ENCODE data around the gene LYPD5. TPM values are rescaled to one million over a fixed set of nuclear protein-coding genes. Genes with fewer than 3 reads are reported as not detected.
A peak's percentile ranks its signal among the peaks of the same experiment; 100 is the strongest.

The LYPD5 gene
- polyA plus RNA-seq, 3 donors = 0.19 to 0.39 (median 0.24) TPM

DNA sequence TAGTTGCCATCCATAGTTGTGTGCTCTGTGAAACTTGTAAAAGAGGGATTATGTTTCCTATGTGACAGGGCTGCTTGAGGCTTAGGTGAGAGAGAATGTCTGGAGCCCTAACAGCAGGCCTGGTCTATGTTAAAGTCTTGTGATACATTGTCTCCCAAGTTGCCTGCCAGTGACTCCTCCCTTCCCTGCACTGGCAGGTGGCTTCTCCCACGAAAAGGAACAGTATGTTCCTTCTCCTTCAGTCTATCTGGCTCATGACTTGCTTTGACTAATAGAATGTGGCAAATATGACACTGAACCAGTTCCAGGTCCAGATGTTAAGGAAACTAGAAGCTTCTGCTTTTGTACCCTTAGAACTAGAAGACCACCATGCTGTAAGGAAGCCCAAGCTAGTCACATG, 15.6 kb downstream of the LYPD5 start:
- WGBS (ENCODE audit: insufficient coverage) = no CpG with 5 or more reads among the region's 1 CpG
- no peak overlapping the region for H2AFZ ChIP-seq (ENCODE audit: insufficient read depth, low read depth, low read length, poor library complexity, severe bottlenecking)
- H3K79me2 ChIP-seq (ENCODE audit: insufficient read depth, low read length) = peaks cover 7% of the 10 kb centered on the region
- H3K9me3 ChIP-seq (replicated peaks in 1 of 2; ENCODE audit: control insufficient read depth in 1 of 2, insufficient read depth in 1 of 2, low read length in 2 of 2) = no peaks in the 10 kb centered on the region
- H4K20me1 ChIP-seq (ENCODE audit: insufficient read depth, low read length) = no peaks in the 10 kb centered on the region
- no peak overlapping the region for H3K4me2 ChIP-seq (replicated peaks; ENCODE audit: extremely low read depth, low read length, poor library complexity, severe bottlenecking)
- H3K27ac ChIP-seq (ENCODE audit: low read depth in 1 of 2, low read length in 2 of 2) = no peak overlapping the region
- H3K4me3 ChIP-seq (replicated peaks in 1 of 3; ENCODE audit: low read depth in 2 of 3, low read length in 3 of 3) = no peak overlapping the region
- no peak for DNase-seq
- peaks cover 16 to 29% of the 10 kb centered on the region in 2 donors for H3K4me1 ChIP-seq (ENCODE audit: control insufficient read depth in 1 of 2, insufficient read depth in 2 of 2, low read length in 2 of 2)
- intact Hi-C loops (cut with micrococcal nuclease) = loop anchor here in 1 of 2 donors (10.0 kb wide), 1 partner anchor 122 kb away; no protein-coding TSS in a partner anchor
- no peak overlapping the region for H3K4me3 Mint-ChIP-seq
- H3K27me3 ChIP-seq (ENCODE audit: control insufficient read depth in 2 of 2, insufficient read depth in 2 of 2, low read length in 2 of 2) = no peaks in the 10 kb centered on the region
- TF ChIP-seq, protein P1, sequence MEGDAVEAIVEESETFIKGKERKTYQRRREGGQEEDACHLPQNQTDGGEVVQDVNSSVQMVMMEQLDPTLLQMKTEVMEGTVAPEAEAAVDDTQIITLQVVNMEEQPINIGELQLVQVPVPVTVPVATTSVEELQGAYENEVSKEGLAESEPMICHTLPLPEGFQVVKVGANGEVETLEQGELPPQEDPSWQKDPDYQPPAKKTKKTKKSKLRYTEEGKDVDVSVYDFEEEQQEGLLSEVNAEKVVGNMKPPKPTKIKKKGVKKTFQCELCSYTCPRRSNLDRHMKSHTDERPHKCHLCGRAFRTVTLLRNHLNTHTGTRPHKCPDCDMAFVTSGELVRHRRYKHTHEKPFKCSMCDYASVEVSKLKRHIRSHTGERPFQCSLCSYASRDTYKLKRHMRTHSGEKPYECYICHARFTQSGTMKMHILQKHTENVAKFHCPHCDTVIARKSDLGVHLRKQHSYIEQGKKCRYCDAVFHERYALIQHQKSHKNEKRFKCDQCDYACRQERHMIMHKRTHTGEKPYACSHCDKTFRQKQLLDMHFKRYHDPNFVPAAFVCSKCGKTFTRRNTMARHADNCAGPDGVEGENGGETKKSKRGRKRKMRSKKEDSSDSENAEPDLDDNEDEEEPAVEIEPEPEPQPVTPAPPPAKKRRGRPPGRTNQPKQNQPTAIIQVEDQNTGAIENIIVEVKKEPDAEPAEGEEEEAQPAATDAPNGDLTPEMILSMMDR (IDR thresholded peaks at IDR 0.05) = no peak
- no peak overlapping the region for H3K9ac ChIP-seq (ENCODE audit: insufficient read depth, low read length, poor library complexity, severe bottlenecking)
- peak overlapping the region in 1 of 7 donors; percentile 35 for H3K27ac Mint-ChIP-seq
- H3K27me3 Mint-ChIP-seq (ENCODE audit: low read depth in 3 of 3) = peaks cover 0 to 9% (median 7%) of the 10 kb centered on the region in 3 donors
- no peaks in the 10 kb centered on the region for H3K36me3 ChIP-seq (replicated peaks in 1 of 2; ENCODE audit: control insufficient read depth in 1 of 2, insufficient read depth in 2 of 2, low read length in 2 of 2)
- peaks cover 0 to 2% (median 0%) of the 10 kb centered on the region in 7 donors for H3K9me3 Mint-ChIP-seq
- H3K36me3 Mint-ChIP-seq = no peaks in the 10 kb centered on the region
- H3K4me1 Mint-ChIP-seq = peaks cover 31% of the 10 kb centered on the region

DNA sequence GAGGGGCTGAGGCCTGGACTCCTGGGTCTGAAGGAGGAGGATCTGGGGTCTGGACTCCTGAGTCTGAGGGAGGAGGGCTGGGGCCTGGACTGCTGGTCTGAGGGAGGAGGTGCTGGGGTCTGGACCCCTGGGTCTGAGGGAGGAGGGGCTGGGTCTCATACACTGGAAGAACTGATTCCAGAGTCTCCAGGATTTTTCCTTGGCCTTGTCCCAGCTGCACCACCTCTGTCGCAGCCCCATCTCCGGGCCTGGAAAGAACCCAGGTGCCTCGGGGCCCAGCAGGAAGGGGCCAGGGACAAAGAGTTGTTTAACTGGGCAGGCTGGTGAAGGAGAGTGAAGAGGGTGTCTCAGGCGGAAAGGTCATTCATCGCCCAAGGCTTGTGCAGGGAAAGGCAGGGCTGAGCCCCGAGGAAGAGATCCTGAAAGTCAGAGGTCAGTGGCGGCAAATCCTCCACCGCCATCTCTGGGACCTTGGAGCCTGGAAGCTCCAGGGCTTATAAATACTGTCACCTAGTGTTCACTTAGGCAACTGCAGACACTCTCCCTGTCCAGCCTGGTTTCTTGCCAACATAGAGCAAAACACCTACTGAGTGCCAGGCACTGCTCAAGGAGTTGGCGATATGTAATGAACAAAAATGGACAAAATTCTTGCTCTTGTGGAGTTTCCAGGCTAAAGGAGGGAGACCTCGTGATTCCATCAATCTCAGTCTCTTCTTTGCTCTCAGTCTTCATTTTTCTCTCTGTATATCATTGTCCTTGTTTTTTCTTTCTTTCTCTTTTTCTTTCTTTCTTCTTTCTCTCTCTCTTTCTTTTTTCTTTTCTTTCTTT, 17.1 kb downstream of the LYPD5 start:
- peak overlapping the region; percentile 67 for H3K4me2 ChIP-seq (replicated peaks; ENCODE audit: extremely low read depth, low read length, poor library complexity, severe bottlenecking)
- no peaks in the 10 kb centered on the region for H4K20me1 ChIP-seq (ENCODE audit: insufficient read depth, low read length)
- no peaks in the 10 kb centered on the region for H3K36me3 Mint-ChIP-seq
- peak; percentile 71 to 89 (median 81) for DNase-seq
- intact Hi-C loops (cut with micrococcal nuclease) = loop anchor here (1.0 to 10.0 kb wide), 5 partner anchors 16 to 120 kb away; no protein-coding TSS in a partner anchor
- H3K27ac Mint-ChIP-seq = peak overlapping the region; percentile 26 to 95 (median 81)
- H3K9me3 Mint-ChIP-seq = peaks cover 0 to 1% (median 0%) of the 10 kb centered on the region in 7 donors
- H3K79me2 ChIP-seq (ENCODE audit: insufficient read depth, low read length) = peaks cover 22% of the 10 kb centered on the region
- H3K36me3 ChIP-seq (replicated peaks in 1 of 2; ENCODE audit: control insufficient read depth in 1 of 2, insufficient read depth in 2 of 2, low read length in 2 of 2) = no peaks in the 10 kb centered on the region
- peaks cover 0 to 5% (median 3%) of the 10 kb centered on the region in 3 donors for H3K27me3 Mint-ChIP-seq (ENCODE audit: low read depth in 3 of 3)
- TF ChIP-seq, protein P1 (IDR thresholded peaks at IDR 0.05) = peak; percentile 99
- H3K4me1 ChIP-seq (ENCODE audit: control insufficient read depth in 1 of 2, insufficient read depth in 2 of 2, low read length in 2 of 2) = peaks cover 27 to 44% of the 10 kb centered on the region in 2 donors
- peak overlapping the region; percentile 27 to 82 for H3K4me3 Mint-ChIP-seq
- peaks cover 44% of the 10 kb centered on the region for H3K4me1 Mint-ChIP-seq
- peak overlapping the region; percentile 76 for H2AFZ ChIP-seq (ENCODE audit: insufficient read depth, low read depth, low read length, poor library complexity, severe bottlenecking)
- peak overlapping the region; percentile 14 to 83 for H3K27ac ChIP-seq (ENCODE audit: low read depth in 1 of 2, low read length in 2 of 2)
- peak overlapping the region; percentile 54 for H3K9ac ChIP-seq (ENCODE audit: insufficient read depth, low read length, poor library complexity, severe bottlenecking)
- WGBS (ENCODE audit: insufficient coverage) = 29% methylated on average over 8 of the region's 10 CpGs
- no peaks in the 10 kb centered on the region for H3K27me3 ChIP-seq (ENCODE audit: control insufficient read depth in 2 of 2, insufficient read depth in 2 of 2, low read length in 2 of 2)
- H3K4me3 ChIP-seq (replicated peaks in 1 of 3; ENCODE audit: low read depth in 2 of 3, low read length in 3 of 3) = peak overlapping the region in 1 of 3 experiments; percentile 55
- no peaks in the 10 kb centered on the region for H3K9me3 ChIP-seq (replicated peaks in 1 of 2; ENCODE audit: control insufficient read depth in 1 of 2, insufficient read depth in 1 of 2, low read length in 2 of 2)

Data from CD14-positive monocyte (primary cell).